GM12878 (cell line): Measurements from ENCODE around the gene CTDSP1.

Experiments
- BCL3 ChIP-seq: IDR thresholded peaks from 2 replicates; pipeline ENCODE4 v1.6.1; 2011; ENCODE audit warnings: borderline replicate concordance, low read depth, mild to moderate bottlenecking, moderate library complexity, low read length; ENCODE audit not compliant: insufficient read depth, poor library complexity, severe bottlenecking
- EP300 ChIP-seq, 2 experiments: fragments of 150-350 bp in 1 of 2; IDR thresholded peaks; 2 replicates each; pipeline ENCODE4 v1.6.1; 2011 to 2012; ENCODE audit warnings: low read depth in 2 of 2, low read length in 2 of 2, borderline replicate concordance in 1 of 2, improper control_type of control experiment in 1 of 2, inconsistent platforms in 1 of 2; ENCODE audit not compliant: control insufficient read depth in 1 of 2
- EZH2 ChIP-seq: IDR thresholded peaks from 2 replicates; pipeline ENCODE4 v1.6.1; 2012; ENCODE audit warnings: low read depth, mild to moderate bottlenecking, control low read depth, inconsistent platforms, low read length, borderline replicate concordance; ENCODE audit not compliant: control insufficient read depth
- FOXM1 ChIP-seq: IDR thresholded peaks from 2 replicates; pipeline ENCODE4 v1.6.1; 2012; ENCODE audit warnings: low read depth, mild to moderate bottlenecking, inconsistent platforms, low read length, moderate library complexity
- JUNB ChIP-seq: IDR thresholded peaks from 2 replicates; pipeline ENCODE4 v1.6.1; 2016; ENCODE audit warnings: antibody characterized with exemption, mild to moderate bottlenecking
- JUND ChIP-seq: IDR thresholded peaks from 2 replicates; pipeline ENCODE4 v1.6.1; 2012; ENCODE audit warnings: low read depth, mild to moderate bottlenecking, low read length, improper control_type of control experiment, moderate library complexity
- MYC ChIP-seq: IDR thresholded peaks from 2 replicates; pipeline ENCODE4 v1.6.1; 2011; ENCODE audit warnings: mild to moderate bottlenecking, low read length, moderate library complexity, inconsistent platforms; ENCODE audit not compliant: insufficient read depth, insufficient replicate concordance, insufficient read length, severe bottlenecking
- RBBP5 ChIP-seq: fragments of 200-600 bp; sonication (generic); conservative IDR thresholded peaks from 2 replicates; pipeline ENCODE4 v1.6.1; 2016
- RCOR1 ChIP-seq: conservative IDR thresholded peaks from 2 replicates; pipeline ENCODE4 v1.6.1; 2012; ENCODE audit warnings: low read depth, low read length, improper control_type of control experiment
- TARDBP ChIP-seq: IDR thresholded peaks from 2 replicates; pipeline ENCODE4 v1.6.1; 2016; ENCODE audit warnings: borderline replicate concordance
- TF ChIP-seq, protein P1 (sequence below): fragments of 450-650 bp; IDR thresholded peaks from 2 replicates; pipeline ENCODE4 v1.6.1; 2016; ENCODE audit warnings: mild to moderate bottlenecking, moderate library complexity, borderline replicate concordance
- TF ChIP-seq, protein P2 (sequence below): fragments of 150-350 bp; IDR thresholded peaks from 2 replicates; pipeline ENCODE4 v1.6.1; 2016; ENCODE audit warnings: low read depth, low read length
- TF ChIP-seq, protein P3 (sequence below): IDR thresholded peaks from 2 replicates; pipeline ENCODE4 v1.6.1; 2012; ENCODE audit warnings: low read depth, low read length, improper control_type of control experiment

DNA sequence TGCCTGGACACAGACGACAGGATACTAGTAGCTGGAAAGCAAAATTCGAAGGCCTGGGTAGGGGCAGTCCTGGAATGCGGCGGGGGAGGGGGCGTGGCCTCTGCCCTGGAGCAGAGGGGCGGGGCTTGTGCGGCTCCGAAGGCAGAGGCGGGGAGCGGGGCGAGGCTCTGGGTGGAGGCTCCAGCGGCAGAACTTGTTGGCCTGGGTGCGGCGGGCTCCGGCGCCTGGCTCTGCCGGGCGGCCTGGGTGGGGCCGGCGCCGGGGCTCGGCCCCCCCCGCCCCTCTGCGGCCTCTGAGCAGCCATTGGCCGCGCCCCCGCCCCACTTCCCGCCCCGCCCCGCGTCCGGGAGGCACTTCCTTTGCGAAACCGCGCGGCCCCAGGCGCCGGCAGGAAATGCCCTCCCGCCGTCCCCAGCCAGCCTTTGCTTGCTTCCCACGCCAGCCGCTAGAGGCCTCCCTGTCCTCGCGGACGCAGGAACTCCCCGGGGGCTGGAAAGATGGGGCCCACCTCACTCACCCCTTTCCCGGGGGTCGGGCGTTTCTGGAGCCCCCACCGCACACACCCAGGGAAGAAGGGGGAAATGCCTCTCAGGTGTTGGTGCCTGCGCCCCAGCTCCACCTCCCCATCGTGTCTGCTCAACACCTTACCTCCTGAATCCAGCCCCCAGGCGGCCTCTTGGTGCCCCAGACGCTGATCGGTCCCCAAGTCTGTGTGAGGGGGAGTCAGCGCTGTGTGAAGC is 6.7 kb downstream of the CTDSP1 start:
- no peak for TF ChIP-seq FOXM1
- 0 out of 2 replicates have a peak, but pooled peaks have one; percentile 28 for TF ChIP-seq RCOR1
- no peak for TF ChIP-seq EZH2
- TF ChIP-seq JUND = 0 out of 2 replicates have a peak, but pooled peaks have one; percentile 38
- TF ChIP-seq, protein P1, sequence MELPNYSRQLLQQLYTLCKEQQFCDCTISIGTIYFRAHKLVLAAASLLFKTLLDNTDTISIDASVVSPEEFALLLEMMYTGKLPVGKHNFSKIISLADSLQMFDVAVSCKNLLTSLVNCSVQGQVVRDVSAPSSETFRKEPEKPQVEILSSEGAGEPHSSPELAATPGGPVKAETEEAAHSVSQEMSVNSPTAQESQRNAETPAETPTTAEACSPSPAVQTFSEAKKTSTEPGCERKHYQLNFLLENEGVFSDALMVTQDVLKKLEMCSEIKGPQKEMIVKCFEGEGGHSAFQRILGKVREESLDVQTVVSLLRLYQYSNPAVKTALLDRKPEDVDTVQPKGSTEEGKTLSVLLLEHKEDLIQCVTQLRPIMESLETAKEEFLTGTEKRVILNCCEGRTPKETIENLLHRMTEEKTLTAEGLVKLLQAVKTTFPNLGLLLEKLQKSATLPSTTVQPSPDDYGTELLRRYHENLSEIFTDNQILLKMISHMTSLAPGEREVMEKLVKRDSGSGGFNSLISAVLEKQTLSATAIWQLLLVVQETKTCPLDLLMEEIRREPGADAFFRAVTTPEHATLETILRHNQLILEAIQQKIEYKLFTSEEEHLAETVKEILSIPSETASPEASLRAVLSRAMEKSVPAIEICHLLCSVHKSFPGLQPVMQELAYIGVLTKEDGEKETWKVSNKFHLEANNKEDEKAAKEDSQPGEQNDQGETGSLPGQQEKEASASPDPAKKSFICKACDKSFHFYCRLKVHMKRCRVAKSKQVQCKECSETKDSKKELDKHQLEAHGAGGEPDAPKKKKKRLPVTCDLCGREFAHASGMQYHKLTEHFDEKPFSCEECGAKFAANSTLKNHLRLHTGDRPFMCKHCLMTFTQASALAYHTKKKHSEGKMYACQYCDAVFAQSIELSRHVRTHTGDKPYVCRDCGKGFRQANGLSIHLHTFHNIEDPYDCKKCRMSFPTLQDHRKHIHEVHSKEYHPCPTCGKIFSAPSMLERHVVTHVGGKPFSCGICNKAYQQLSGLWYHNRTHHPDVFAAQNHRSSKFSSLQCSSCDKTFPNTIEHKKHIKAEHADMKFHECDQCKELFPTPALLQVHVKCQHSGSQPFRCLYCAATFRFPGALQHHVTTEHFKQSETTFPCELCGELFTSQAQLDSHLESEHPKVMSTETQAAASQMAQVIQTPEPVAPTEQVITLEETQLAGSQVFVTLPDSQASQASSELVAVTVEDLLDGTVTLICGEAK = no peak
- no peak for TF ChIP-seq JUNB
- TF ChIP-seq MYC = no peak
- no peak for TF ChIP-seq RBBP5
- TF ChIP-seq, protein P2, sequence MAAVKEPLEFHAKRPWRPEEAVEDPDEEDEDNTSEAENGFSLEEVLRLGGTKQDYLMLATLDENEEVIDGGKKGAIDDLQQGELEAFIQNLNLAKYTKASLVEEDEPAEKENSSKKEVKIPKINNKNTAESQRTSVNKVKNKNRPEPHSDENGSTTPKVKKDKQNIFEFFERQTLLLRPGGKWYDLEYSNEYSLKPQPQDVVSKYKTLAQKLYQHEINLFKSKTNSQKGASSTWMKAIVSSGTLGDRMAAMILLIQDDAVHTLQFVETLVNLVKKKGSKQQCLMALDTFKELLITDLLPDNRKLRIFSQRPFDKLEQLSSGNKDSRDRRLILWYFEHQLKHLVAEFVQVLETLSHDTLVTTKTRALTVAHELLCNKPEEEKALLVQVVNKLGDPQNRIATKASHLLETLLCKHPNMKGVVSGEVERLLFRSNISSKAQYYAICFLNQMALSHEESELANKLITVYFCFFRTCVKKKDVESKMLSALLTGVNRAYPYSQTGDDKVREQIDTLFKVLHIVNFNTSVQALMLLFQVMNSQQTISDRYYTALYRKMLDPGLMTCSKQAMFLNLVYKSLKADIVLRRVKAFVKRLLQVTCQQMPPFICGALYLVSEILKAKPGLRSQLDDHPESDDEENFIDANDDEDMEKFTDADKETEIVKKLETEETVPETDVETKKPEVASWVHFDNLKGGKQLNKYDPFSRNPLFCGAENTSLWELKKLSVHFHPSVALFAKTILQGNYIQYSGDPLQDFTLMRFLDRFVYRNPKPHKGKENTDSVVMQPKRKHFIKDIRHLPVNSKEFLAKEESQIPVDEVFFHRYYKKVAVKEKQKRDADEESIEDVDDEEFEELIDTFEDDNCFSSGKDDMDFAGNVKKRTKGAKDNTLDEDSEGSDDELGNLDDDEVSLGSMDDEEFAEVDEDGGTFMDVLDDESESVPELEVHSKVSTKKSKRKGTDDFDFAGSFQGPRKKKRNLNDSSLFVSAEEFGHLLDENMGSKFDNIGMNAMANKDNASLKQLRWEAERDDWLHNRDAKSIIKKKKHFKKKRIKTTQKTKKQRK = no peak
- peak; percentile 88 for TF ChIP-seq BCL3
- TF ChIP-seq, protein P3, sequence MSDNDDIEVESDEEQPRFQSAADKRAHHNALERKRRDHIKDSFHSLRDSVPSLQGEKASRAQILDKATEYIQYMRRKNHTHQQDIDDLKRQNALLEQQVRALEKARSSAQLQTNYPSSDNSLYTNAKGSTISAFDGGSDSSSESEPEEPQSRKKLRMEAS = peak; percentile 46; the same call in 1 of the 2 replicates
- TF ChIP-seq EP300 (IDR thresholded peaks at IDR 0.05; ENCODE audit: borderline replicate concordance in 1 of 2, control insufficient read depth in 1 of 2, low read depth in 2 of 2, low read length in 2 of 2) = no peak
- peak; percentile 82 for TF ChIP-seq TARDBP
